DOHH2 (cell line): Measurements from ENCODE around the gene ACTRT2.

Source experiments
- H3F3A ChIP-seq: fragments of 200-600 bp; sonication (generic), shearing (Covaris generic); 2 replicates; pipeline ENCODE4 v1.6.0; 2016; ENCODE audit warnings: antibody characterized with exemption, mild to moderate bottlenecking; ENCODE audit not compliant: control insufficient read depth, insufficient read depth
- H3K27ac ChIP-seq: fragments of 200-600 bp; sonication (generic); 2 replicates; pipeline ENCODE4 v1.5.1; 2014; ENCODE audit warnings: low read depth, mild to moderate bottlenecking, low read length, moderate library complexity
- H3K27me3 ChIP-seq: fragments of 200-600 bp; sonication (generic); 2 replicates; pipeline ENCODE4 v1.6.1; 2014; ENCODE audit warnings: mild to moderate bottlenecking, low read length, mixed read lengths; ENCODE audit not compliant: control insufficient read depth
- H3K36me3 ChIP-seq: fragments of 200-600 bp; sonication (generic); 2 replicates; pipeline ENCODE4 v1.6.1; 2014; ENCODE audit warnings: mild to moderate bottlenecking, low read length, moderate library complexity, mixed read lengths; ENCODE audit not compliant: control insufficient read depth
- H3K4me1 ChIP-seq: fragments of 200-600 bp; sonication (generic); 2 replicates; pipeline ENCODE4 v1.6.1; 2014; ENCODE audit warnings: mild to moderate bottlenecking, low read length, mixed read lengths; ENCODE audit not compliant: control insufficient read depth
- H3K4me2 ChIP-seq: fragments of 200-600 bp; sonication (generic); 2 replicates; pipeline ENCODE4 v1.6.0; 2014; ENCODE audit warnings: mild to moderate bottlenecking, low read length, moderate library complexity
- H3K4me3 ChIP-seq: fragments of 200-600 bp; sonication (generic); 2 replicates; pipeline ENCODE4 v1.5.1; 2014; ENCODE audit warnings: mild to moderate bottlenecking, low read length, mixed read lengths
- H3K79me2 ChIP-seq: fragments of 200-600 bp; sonication (generic); 2 replicates; pipeline ENCODE4 v1.6.1; 2014; ENCODE audit warnings: mild to moderate bottlenecking, low read length, mixed read lengths; ENCODE audit not compliant: control insufficient read depth
- H3K9me2 ChIP-seq: fragments of 200-600 bp; sonication (generic); replicated peaks from 2 replicates; pipeline ENCODE4 v1.6.1; 2014; ENCODE audit warnings: mild to moderate bottlenecking, low read length, mixed read lengths; ENCODE audit not compliant: control insufficient read depth
- H3K9me3 ChIP-seq: fragments of 200-600 bp; sonication (generic); 2 replicates; pipeline ENCODE4 v1.6.1; 2014; ENCODE audit warnings: antibody characterized with exemption, low read length, mixed read lengths; ENCODE audit not compliant: control insufficient read depth, insufficient read depth
- H4K20me1 ChIP-seq: fragments of 200-600 bp; sonication (generic); 2 replicates; pipeline ENCODE4 v1.6.0; 2014; ENCODE audit warnings: low read depth, mild to moderate bottlenecking, antibody characterized with exemption, low read length, moderate library complexity; ENCODE audit not compliant: control insufficient read depth, insufficient read depth
- CTCF ChIP-seq: fragments of 200-600 bp; sonication (generic); IDR thresholded peaks from one replicate; pipeline ENCODE4 v1.5.1; 2014; ENCODE audit warnings: antibody characterized with exemption, mild to moderate bottlenecking, low read depth, low read length; ENCODE audit not compliant: poor library complexity, severe bottlenecking
- EZH2phosphoT487 ChIP-seq: fragments of 200-600 bp; sonication (generic); IDR thresholded peaks from 2 replicates; pipeline ENCODE4 v1.6.1; 2017; ENCODE audit warnings: borderline replicate concordance, mild to moderate bottlenecking, antibody characterized with exemption, low read length, moderate library complexity, mixed read lengths

The ACTRT2 gene

DNA sequence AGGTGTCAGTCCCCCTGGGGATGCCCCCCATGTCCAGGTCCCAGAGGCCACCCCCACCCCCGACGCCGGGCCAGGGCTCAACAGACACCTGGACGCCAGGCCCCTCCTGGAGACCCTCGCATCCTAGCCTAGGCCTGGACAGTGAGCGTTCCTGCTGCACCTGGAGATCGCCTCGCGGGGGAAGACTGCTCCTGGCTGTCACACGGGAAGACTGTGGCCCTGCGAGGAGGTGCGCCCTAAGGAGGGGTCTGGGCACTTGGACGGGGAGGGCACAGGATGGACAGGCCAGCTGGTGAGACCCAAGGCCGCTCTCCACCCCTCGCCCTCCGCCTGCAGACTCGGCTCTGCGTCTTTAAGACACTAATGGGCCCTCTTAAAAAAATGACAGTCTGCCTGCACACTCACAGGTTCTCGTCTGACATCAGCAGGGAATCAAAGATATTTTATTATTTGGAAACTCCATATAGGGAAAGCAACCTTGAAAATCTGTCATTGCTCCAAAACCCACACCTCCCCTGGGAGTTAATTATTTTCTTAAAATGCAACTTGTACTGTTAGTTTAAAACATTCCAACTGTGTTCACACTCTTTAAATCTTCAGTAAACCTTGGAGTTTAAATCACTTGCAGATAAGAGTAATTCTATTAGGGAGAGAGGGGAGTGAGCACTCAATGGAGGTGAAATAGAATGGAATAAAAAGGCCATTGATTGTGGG is 45.6 kb upstream of the ACTRT2 start:
- Histone ChIP-seq H3K9me2 (no peaks in the 10 kb centered on the region), H3F3A (no peaks in the 10 kb centered on the region), H4K20me1 (no peaks in the 10 kb centered on the region), H3K27ac (no peak overlapping the region), H3K4me1 (no peaks in the 10 kb centered on the region), H3K9me3 (no peaks in the 10 kb centered on the region), H3K4me3 (no peak overlapping the region), H3K4me2 (no peak overlapping the region), H3K36me3 (no peaks in the 10 kb centered on the region), H3K79me2 (no peaks in the 10 kb centered on the region), H3K27me3 (no peaks in the 10 kb centered on the region)
- TF ChIP-seq EZH2phosphoT487 = no peak
- no peak for TF ChIP-seq CTCF

- Histone ChIP-seq H3K4me1 (no peaks in the 10 kb centered on the region), H3K27me3 (no peaks in the 10 kb centered on the region), H3K9me3 (no peaks in the 10 kb centered on the region), H3K27ac (no peak overlapping the region), H3K4me2 (no peak overlapping the region), H3K4me3 (no peak overlapping the region), H3K9me2 (no peaks in the 10 kb centered on the region), H3K79me2 (no peaks in the 10 kb centered on the region), H4K20me1 (no peaks in the 10 kb centered on the region), H3K36me3 (no peaks in the 10 kb centered on the region), H3F3A (no peaks in the 10 kb centered on the region)
- TF ChIP-seq EZH2phosphoT487 = no peak
- no peak for TF ChIP-seq CTCF
These were observed 45.1 kb upstream of the ACTRT2 start for GRCh38 chr1:2976180-2976562.

GRCh38 chr1:2977886-2978611 is 43.2 kb upstream of the ACTRT2 start:
- Histone ChIP-seq H3K9me2 (no peaks in the 10 kb centered on the region), H3K9me3 (no peaks in the 10 kb centered on the region), H3K79me2 (no peaks in the 10 kb centered on the region), H4K20me1 (no peaks in the 10 kb centered on the region), H3K4me3 (no peak overlapping the region), H3F3A (no peaks in the 10 kb centered on the region), H3K4me2 (no peak overlapping the region), H3K27ac (no peak overlapping the region), H3K4me1 (no peaks in the 10 kb centered on the region), H3K27me3 (no peaks in the 10 kb centered on the region), H3K36me3 (no peaks in the 10 kb centered on the region)
- TF ChIP-seq CTCF (no peak), EZH2phosphoT487 (no peak)
